K562 (cell line): Measurements from ENCODE around the gene ADM2. TPM values are rescaled to one million over a fixed set of nuclear protein-coding genes. Genes with fewer than 3 reads are reported as not detected.

Experiments
- ATF1 ChIP-seq, 2 experiments: fragments of 450-650 bp in 1 of 2; IDR thresholded peaks; 2 replicates each; pipeline ENCODE4 v1.6.1; 2016; ENCODE audit warnings: missing compliant biosample characterization in 1 of 2, missing genetic modification characterization in 1 of 2
- HMGN3 ChIP-seq: IDR thresholded peaks from 2 replicates; pipeline ENCODE4 v1.6.1; 2011; ENCODE audit warnings: borderline replicate concordance, low read depth, mild to moderate bottlenecking, mixed read lengths, low read length; ENCODE audit not compliant: insufficient read length; ENCODE audit errors: extremely low read depth
- MYNN ChIP-seq, 2 experiments: sonication (generic); formaldehyde crosslinking in 1 of 2; IDR thresholded peaks; 2 replicates each; pipeline versions ENCODE4 v1.5.0 to v1.6.1; 2016 to 2020; ENCODE audit warnings: antibody characterized with exemption in 1 of 2, missing genetic modification reagents in 1 of 2
- NFIX ChIP-seq: fragments of 250-450 bp; sonication (Bioruptor Pico); IDR thresholded peaks from 2 replicates; pipeline ENCODE4 v1.4.0; 2020; ENCODE audit warnings: low read depth, mild to moderate bottlenecking, moderate library complexity
- PHB2 ChIP-seq: fragments of 450-650 bp; IDR thresholded peaks from 2 replicates; pipeline ENCODE4 v1.6.1; 2017; ENCODE audit warnings: low read depth
- POLR2B ChIP-seq: fragments of 450-650 bp; IDR thresholded peaks from 2 replicates; pipeline ENCODE4 v1.6.1; 2018; ENCODE audit warnings: low read depth; ENCODE audit not compliant: partially characterized antibody
- SIX5 ChIP-seq, 2 experiments: IDR thresholded peaks; 2 replicates each; pipeline ENCODE4 v1.6.1; 2011; ENCODE audit warnings: low read length in 2 of 2, borderline replicate concordance in 1 of 2, low read depth in 1 of 2, mild to moderate bottlenecking in 1 of 2, moderate library complexity in 1 of 2; ENCODE audit not compliant: insufficient read depth in 1 of 2
- SMAD4 ChIP-seq: fragments of 250-450 bp; sonication (Bioruptor Pico); conservative IDR thresholded peaks from 2 replicates; pipeline ENCODE4 v1.8.0; 2021; ENCODE audit warnings: inconsistent platforms, mild to moderate bottlenecking, moderate library complexity
- THRAP3 ChIP-seq: fragments of 450-650 bp; IDR thresholded peaks from 2 replicates; pipeline ENCODE4 v1.6.1; 2016; ENCODE audit warnings: mild to moderate bottlenecking, inconsistent platforms, borderline replicate concordance
- ZNF311 ChIP-seq: fragments of 250-450 bp; sonication (Bioruptor Pico); IDR thresholded peaks from 2 replicates; pipeline ENCODE4 v1.4.0; 2020; ENCODE audit warnings: mild to moderate bottlenecking, moderate library complexity
- polyA plus RNA-seq, 8 experiments: library from polyadenylated mRNA; depleted of rRNA in 4 of 8; stranded (reverse) in 5 of 8; unstranded in 3 of 8; fragments of >200 nt; fragmentation: Nextera tagmentation in 2 of 8; fragmentation: Illumina TruSeq in 1 of 8; extraction: Ambion mirVana in 2 of 8; extraction: Trizol in 1 of 8; gene quantifications; 2 replicates each; pipeline versions ENCODE4 v1.2.1 to v1.2.3, GENCODE V29; 2011 to 2014; ENCODE audit warnings: inconsistent platforms in 1 of 8, missing spikeins in 1 of 8
- total RNA-seq, 7 experiments: library from RNA; depleted of rRNA in 6 of 7; stranded (reverse); fragments of >200 nt in 6 of 7; fragmentation: Illumina TruSeq in 2 of 7; extraction: Trizol in 2 of 7; gene quantifications; 2 replicates each; pipeline versions ENCODE4 v1.2.1 to v1.2.3, GENCODE V29; 2011 to 2021; ENCODE audit warnings: low replicate concordance in 1 of 7
- TF ChIP-seq, protein P1 (sequence below): fragments of 450-650 bp; formaldehyde crosslinking; IDR thresholded peaks from 2 replicates; pipeline ENCODE4 v1.4.0; 2022; ENCODE audit warnings: missing genetic modification characterization
- TF ChIP-seq, protein P2 (sequence below): fragments of 450-650 bp; IDR thresholded peaks from 2 replicates; pipeline ENCODE4 v1.6.1; 2016; ENCODE audit warnings: mild to moderate bottlenecking, moderate library complexity

The ADM2 gene
- total and polyA plus RNA-seq, 9 of the 15 experiments (the other 6 are each of a cell fraction or from before 2014, with no cell fraction given), result 0.11 to 5.1 (median 0.38) TPM

DNA sequence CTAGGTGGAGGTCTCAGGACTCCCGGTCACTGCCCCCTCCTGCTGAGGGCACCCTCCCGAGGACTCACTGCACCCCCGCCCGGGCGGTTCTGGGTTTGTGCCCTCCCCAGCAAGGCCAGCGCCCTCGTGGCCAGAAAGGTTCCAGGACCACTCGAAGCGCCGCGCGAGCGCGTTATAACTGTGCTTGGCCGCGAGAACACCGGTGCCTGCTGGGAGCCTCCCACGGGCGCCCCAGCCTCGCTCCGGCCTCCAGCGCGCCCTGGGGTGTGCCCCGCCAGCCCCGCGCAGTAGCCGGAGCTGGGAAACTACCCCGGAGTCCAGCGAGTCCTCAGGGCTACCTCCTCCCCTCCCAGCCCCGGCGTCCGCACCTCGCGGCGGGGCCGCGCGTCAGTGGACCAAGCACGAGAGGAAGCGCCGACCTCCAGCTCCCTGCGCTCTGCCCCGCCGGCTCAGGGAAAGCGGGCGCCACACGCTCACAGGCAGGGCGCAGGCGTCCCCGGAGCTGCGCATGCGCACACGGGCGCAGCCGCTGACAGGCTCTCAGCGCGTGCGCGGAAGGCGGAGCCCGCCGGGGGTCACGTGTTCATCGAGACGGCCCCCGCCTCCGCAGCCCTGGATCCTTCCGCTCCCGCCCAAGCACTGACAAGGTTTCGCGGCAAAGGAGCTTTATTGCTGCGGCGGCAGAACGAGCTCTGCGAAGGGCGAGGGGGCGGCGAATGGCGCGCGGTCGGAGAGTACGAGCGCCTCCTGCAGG, 43.9 kb downstream of the ADM2 start, which contains the start of gene SCO2 (continued):
- TF ChIP-seq, protein P1, sequence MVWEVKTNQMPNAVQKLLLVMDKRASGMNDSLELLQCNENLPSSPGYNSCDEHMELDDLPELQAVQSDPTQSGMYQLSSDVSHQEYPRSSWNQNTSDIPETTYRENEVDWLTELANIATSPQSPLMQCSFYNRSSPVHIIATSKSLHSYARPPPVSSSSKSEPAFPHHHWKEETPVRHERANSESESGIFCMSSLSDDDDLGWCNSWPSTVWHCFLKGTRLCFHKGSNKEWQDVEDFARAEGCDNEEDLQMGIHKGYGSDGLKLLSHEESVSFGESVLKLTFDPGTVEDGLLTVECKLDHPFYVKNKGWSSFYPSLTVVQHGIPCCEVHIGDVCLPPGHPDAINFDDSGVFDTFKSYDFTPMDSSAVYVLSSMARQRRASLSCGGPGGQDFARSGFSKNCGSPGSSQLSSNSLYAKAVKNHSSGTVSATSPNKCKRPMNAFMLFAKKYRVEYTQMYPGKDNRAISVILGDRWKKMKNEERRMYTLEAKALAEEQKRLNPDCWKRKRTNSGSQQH (CRISPR knock-in tag), result no peak
- TF ChIP-seq ATF1 (CRISPR knock-in tag; IDR thresholded peaks at IDR 0.05) (no peak), ATF1 (tag; IDR thresholded peaks at IDR 0.05) (0 out of 2 replicates have a peak, but pooled peaks have one; percentile 25), NFIX (no peak), POLR2B (peak; percentile 92), THRAP3 (no peak), SMAD4 (no peak; the same call in 1 of the 2 replicates), ZNF311 (CRISPR knock-in tag) (no peak), HMGN3 (peak; percentile 15), MYNN (IDR thresholded peaks at IDR 0.05) (no peak), MYNN (CRISPR knock-in tag; IDR thresholded peaks at IDR 0.05) (no peak), SIX5 (IDR thresholded peaks at IDR 0.05; ENCODE audit: borderline replicate concordance in 1 of 2, insufficient read depth in 1 of 2, low read depth in 1 of 2, low read length in 2 of 2) (no peak), PHB2 (no peak)
- TF ChIP-seq, protein P2, sequence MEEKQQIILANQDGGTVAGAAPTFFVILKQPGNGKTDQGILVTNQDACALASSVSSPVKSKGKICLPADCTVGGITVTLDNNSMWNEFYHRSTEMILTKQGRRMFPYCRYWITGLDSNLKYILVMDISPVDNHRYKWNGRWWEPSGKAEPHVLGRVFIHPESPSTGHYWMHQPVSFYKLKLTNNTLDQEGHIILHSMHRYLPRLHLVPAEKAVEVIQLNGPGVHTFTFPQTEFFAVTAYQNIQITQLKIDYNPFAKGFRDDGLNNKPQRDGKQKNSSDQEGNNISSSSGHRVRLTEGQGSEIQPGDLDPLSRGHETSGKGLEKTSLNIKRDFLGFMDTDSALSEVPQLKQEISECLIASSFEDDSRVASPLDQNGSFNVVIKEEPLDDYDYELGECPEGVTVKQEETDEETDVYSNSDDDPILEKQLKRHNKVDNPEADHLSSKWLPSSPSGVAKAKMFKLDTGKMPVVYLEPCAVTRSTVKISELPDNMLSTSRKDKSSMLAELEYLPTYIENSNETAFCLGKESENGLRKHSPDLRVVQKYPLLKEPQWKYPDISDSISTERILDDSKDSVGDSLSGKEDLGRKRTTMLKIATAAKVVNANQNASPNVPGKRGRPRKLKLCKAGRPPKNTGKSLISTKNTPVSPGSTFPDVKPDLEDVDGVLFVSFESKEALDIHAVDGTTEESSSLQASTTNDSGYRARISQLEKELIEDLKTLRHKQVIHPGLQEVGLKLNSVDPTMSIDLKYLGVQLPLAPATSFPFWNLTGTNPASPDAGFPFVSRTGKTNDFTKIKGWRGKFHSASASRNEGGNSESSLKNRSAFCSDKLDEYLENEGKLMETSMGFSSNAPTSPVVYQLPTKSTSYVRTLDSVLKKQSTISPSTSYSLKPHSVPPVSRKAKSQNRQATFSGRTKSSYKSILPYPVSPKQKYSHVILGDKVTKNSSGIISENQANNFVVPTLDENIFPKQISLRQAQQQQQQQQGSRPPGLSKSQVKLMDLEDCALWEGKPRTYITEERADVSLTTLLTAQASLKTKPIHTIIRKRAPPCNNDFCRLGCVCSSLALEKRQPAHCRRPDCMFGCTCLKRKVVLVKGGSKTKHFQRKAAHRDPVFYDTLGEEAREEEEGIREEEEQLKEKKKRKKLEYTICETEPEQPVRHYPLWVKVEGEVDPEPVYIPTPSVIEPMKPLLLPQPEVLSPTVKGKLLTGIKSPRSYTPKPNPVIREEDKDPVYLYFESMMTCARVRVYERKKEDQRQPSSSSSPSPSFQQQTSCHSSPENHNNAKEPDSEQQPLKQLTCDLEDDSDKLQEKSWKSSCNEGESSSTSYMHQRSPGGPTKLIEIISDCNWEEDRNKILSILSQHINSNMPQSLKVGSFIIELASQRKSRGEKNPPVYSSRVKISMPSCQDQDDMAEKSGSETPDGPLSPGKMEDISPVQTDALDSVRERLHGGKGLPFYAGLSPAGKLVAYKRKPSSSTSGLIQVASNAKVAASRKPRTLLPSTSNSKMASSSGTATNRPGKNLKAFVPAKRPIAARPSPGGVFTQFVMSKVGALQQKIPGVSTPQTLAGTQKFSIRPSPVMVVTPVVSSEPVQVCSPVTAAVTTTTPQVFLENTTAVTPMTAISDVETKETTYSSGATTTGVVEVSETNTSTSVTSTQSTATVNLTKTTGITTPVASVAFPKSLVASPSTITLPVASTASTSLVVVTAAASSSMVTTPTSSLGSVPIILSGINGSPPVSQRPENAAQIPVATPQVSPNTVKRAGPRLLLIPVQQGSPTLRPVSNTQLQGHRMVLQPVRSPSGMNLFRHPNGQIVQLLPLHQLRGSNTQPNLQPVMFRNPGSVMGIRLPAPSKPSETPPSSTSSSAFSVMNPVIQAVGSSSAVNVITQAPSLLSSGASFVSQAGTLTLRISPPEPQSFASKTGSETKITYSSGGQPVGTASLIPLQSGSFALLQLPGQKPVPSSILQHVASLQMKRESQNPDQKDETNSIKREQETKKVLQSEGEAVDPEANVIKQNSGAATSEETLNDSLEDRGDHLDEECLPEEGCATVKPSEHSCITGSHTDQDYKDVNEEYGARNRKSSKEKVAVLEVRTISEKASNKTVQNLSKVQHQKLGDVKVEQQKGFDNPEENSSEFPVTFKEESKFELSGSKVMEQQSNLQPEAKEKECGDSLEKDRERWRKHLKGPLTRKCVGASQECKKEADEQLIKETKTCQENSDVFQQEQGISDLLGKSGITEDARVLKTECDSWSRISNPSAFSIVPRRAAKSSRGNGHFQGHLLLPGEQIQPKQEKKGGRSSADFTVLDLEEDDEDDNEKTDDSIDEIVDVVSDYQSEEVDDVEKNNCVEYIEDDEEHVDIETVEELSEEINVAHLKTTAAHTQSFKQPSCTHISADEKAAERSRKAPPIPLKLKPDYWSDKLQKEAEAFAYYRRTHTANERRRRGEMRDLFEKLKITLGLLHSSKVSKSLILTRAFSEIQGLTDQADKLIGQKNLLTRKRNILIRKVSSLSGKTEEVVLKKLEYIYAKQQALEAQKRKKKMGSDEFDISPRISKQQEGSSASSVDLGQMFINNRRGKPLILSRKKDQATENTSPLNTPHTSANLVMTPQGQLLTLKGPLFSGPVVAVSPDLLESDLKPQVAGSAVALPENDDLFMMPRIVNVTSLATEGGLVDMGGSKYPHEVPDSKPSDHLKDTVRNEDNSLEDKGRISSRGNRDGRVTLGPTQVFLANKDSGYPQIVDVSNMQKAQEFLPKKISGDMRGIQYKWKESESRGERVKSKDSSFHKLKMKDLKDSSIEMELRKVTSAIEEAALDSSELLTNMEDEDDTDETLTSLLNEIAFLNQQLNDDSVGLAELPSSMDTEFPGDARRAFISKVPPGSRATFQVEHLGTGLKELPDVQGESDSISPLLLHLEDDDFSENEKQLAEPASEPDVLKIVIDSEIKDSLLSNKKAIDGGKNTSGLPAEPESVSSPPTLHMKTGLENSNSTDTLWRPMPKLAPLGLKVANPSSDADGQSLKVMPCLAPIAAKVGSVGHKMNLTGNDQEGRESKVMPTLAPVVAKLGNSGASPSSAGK, result peak; percentile 89
